HepG2 (cell line): ENCODE measurements around the gene FAM114A2. TPM values are rescaled to one million over a fixed set of nuclear protein-coding genes. Genes with fewer than 3 reads are reported as not detected.

Experiments
- ATAC-seq: fragments of 200-7000 bp; cut with Tn5 transposase; 3 replicates; pipeline ENCODE4 v1.9.1; 2020; ENCODE audit warnings: mild to moderate bottlenecking, moderate library complexity
- BruUV-seq: library from RNA; stranded (reverse); fragments of 400-500 nt; replicated peaks from 2 replicates; lab custom pipeline; 2021; lab: Mats Ljungman, UMichigan
- CTCF ChIA-PET: fragments of 300-600 bp; formaldehyde crosslinking; extraction: SDS; loops from one replicate; lab custom pipeline; 2021; ENCODE audit warnings: low total read pairs, inconsistent platforms, low intra/inter-chr PET ratio; lab: Yijun Ruan, JAX
- POLR2A ChIA-PET: fragments of 350-600 bp; sonication (Branson Sonifier 250); formaldehyde crosslinking; loops from one replicate; lab custom pipeline; 2020; ENCODE audit warnings: antibody characterized with exemption, inconsistent platforms; lab: Yijun Ruan, JAX
- DNase-seq: peaks from one replicate; pipeline ENCODE4 v3.0.0-alpha.2; 2015; ENCODE audit warnings: low spot score
- FAIRE-seq: peaks from 3 replicates; lab custom pipeline; 2011; peaks lifted over from hg19 to GRCh38; lab: Jason Lieb, UNC
- H2AFZ ChIP-seq: one replicate; pipeline ENCODE4 v1.6.1; 2011; ENCODE audit warnings: low read length, inconsistent platforms
- H3K27ac ChIP-seq: fragments of 300-600 bp; 3 replicates; pipeline ENCODE4 v1.8.0; 2011; ENCODE audit warnings: mixed run types, mild to moderate bottlenecking, mixed read lengths, low read length, inconsistent platforms; ENCODE audit not compliant: insufficient read depth; ENCODE audit errors: extremely low read length
- H3K27me3 ChIP-seq, 2 experiments: fragments of 200-600 bp in 1 of 2; 2 replicates in 1 of 2; 3 replicates in 1 of 2; pipeline versions ENCODE4 v1.6.0 to v1.8.0; 2011; ENCODE audit warnings: low read length in 2 of 2, mild to moderate bottlenecking in 2 of 2, moderate library complexity in 2 of 2, inconsistent platforms in 1 of 2; ENCODE audit not compliant: insufficient read depth in 2 of 2, control insufficient read depth in 1 of 2
- H3K36me3 ChIP-seq, 2 experiments: fragments of 200-600 bp in 1 of 2; replicated peaks in 1 of 2; 2 replicates in 1 of 2; 3 replicates in 1 of 2; pipeline versions ENCODE4 v1.5.1 to v1.8.0; 2011; ENCODE audit warnings: low read length in 2 of 2, inconsistent platforms in 1 of 2; ENCODE audit not compliant: insufficient read depth in 2 of 2, control insufficient read depth in 1 of 2
- H3K4me1 ChIP-seq: 2 replicates; pipeline ENCODE4 v1.5.1; 2012; ENCODE audit warnings: low read length, inconsistent platforms; ENCODE audit not compliant: insufficient read depth
- H3K4me2 ChIP-seq: 2 replicates; pipeline ENCODE4 v1.6.0; 2011; ENCODE audit warnings: low read depth, low read length, inconsistent platforms
- H3K4me3 ChIP-seq, 3 experiments: fragments of 200-600 bp in 1 of 3; sonication (generic), shearing (Covaris generic) in 1 of 3; replicated peaks in 1 of 3; 2 replicates each; pipeline ENCODE4 v1.5.1; 2011 to 2016; ENCODE audit warnings: low read length in 3 of 3, inconsistent platforms in 2 of 3, low read depth in 2 of 3, mild to moderate bottlenecking in 2 of 3, control low read depth in 1 of 3, mixed read lengths in 1 of 3; ENCODE audit not compliant: insufficient read depth in 1 of 3
- H3K79me2 ChIP-seq: one replicate; pipeline ENCODE4 v1.6.1; 2011; ENCODE audit warnings: low read length, inconsistent platforms; ENCODE audit not compliant: insufficient read depth
- H3K9ac ChIP-seq: 2 replicates; pipeline ENCODE4 v1.6.0; 2011; ENCODE audit warnings: mild to moderate bottlenecking, low read depth, low read length, inconsistent platforms; ENCODE audit not compliant: insufficient read depth
- H3K9me3 ChIP-seq: 2 replicates; pipeline ENCODE4 v1.5.1; 2012; ENCODE audit warnings: mild to moderate bottlenecking, low read length
- H4K20me1 ChIP-seq: 2 replicates; pipeline ENCODE4 v1.6.0; 2011; ENCODE audit warnings: inconsistent platforms, mild to moderate bottlenecking, low read length, moderate library complexity; ENCODE audit not compliant: insufficient read depth
- CBX1 ChIP-seq: IDR thresholded peaks from one replicate; pipeline ENCODE4 v1.6.1; 2016; ENCODE audit warnings: antibody characterized with exemption, low read depth
- CREM ChIP-seq, 2 experiments: sonication (generic) in 1 of 2; formaldehyde crosslinking in 1 of 2; IDR thresholded peaks; 2 replicates each; pipeline versions ENCODE4 v1.4.0 to v1.6.1; 2016 to 2020; ENCODE audit warnings: antibody characterized with exemption in 1 of 2, mild to moderate bottlenecking in 1 of 2, missing genetic modification reagents in 1 of 2
- EEA1 ChIP-seq: sonication (generic); formaldehyde crosslinking; IDR thresholded peaks from 2 replicates; pipeline ENCODE4 v1.5.1; 2020; ENCODE audit warnings: mild to moderate bottlenecking, missing genetic modification reagents, borderline replicate concordance
- FOXK1 ChIP-seq: sonication (generic); formaldehyde crosslinking; IDR thresholded peaks from 2 replicates; pipeline ENCODE4 v1.4.0; 2020; ENCODE audit warnings: low read depth, missing genetic modification reagents, borderline replicate concordance
- HNF4G ChIP-seq, 2 experiments: sonication (generic) in 1 of 2; formaldehyde crosslinking in 1 of 2; IDR thresholded peaks; 2 replicates each; pipeline versions ENCODE4 v1.4.0 to v1.6.1; 2011 to 2020; ENCODE audit warnings: borderline replicate concordance in 2 of 2, low read depth in 2 of 2, mild to moderate bottlenecking in 2 of 2, low read length in 1 of 2, missing genetic modification reagents in 1 of 2, moderate library complexity in 1 of 2
- KLF9 ChIP-seq: IDR thresholded peaks from 2 replicates; pipeline ENCODE4 v1.6.1; 2016; ENCODE audit warnings: low read depth
- MAFF ChIP-seq: IDR thresholded peaks from 2 replicates; pipeline ENCODE4 v1.6.1; 2011; ENCODE audit warnings: low read depth, low read length, improper control_type of control experiment
- MEIS2 ChIP-seq: sonication (generic); formaldehyde crosslinking; IDR thresholded peaks from 2 replicates; pipeline ENCODE4 v1.9.0; 2021; ENCODE audit warnings: mild to moderate bottlenecking, missing genetic modification reagents
- MTF1 ChIP-seq: sonication (generic); formaldehyde crosslinking; IDR thresholded peaks from 2 replicates; pipeline ENCODE4 v1.5.0; 2020; ENCODE audit warnings: missing genetic modification reagents
- MZF1 ChIP-seq: sonication (generic); formaldehyde crosslinking; IDR thresholded peaks from 2 replicates; pipeline ENCODE4 v1.8.1; 2023; ENCODE audit warnings: mild to moderate bottlenecking, missing genetic modification reagents, borderline replicate concordance
- NFRKB ChIP-seq: fragments of 450-650 bp; IDR thresholded peaks from 2 replicates; pipeline ENCODE4 v1.6.1; 2017
- ONECUT2 ChIP-seq: sonication (generic); formaldehyde crosslinking; IDR thresholded peaks from 2 replicates; pipeline ENCODE4 v1.4.0; 2020; ENCODE audit warnings: missing genetic modification reagents
- REPIN1 ChIP-seq: sonication (generic); formaldehyde crosslinking; IDR thresholded peaks from 2 replicates; pipeline ENCODE4 v1.8.0; 2022; ENCODE audit warnings: missing genetic modification reagents, low read depth, mild to moderate bottlenecking, borderline replicate concordance
- SIN3A ChIP-seq: IDR thresholded peaks from 2 replicates; pipeline ENCODE4 v1.6.1; 2011; ENCODE audit warnings: low read depth, mild to moderate bottlenecking, control low read depth, low read length, borderline replicate concordance
- SP2 ChIP-seq: sonication (generic); formaldehyde crosslinking; IDR thresholded peaks from 2 replicates; pipeline ENCODE4 v1.5.1; 2020; ENCODE audit warnings: mild to moderate bottlenecking, missing genetic modification reagents
- TAF1 ChIP-seq: sonication (generic); formaldehyde crosslinking; IDR thresholded peaks from 2 replicates; pipeline ENCODE4 v1.4.0; 2020; ENCODE audit warnings: missing genetic modification reagents
- ZBTB8A ChIP-seq: sonication (generic); formaldehyde crosslinking; IDR thresholded peaks from 2 replicates; pipeline ENCODE4 v1.4.0; 2020; ENCODE audit warnings: mild to moderate bottlenecking, low read depth, missing genetic modification reagents, borderline replicate concordance
- ZNF619 ChIP-seq: sonication (generic); formaldehyde crosslinking; IDR thresholded peaks from 2 replicates; pipeline ENCODE4 v1.4.0; 2020; ENCODE audit warnings: mild to moderate bottlenecking, missing genetic modification reagents
- ZNF703 ChIP-seq: sonication (generic); formaldehyde crosslinking; IDR thresholded peaks from 2 replicates; pipeline ENCODE4 v1.5.1; 2020; ENCODE audit warnings: missing genetic modification reagents, mild to moderate bottlenecking, moderate library complexity, borderline replicate concordance
- ZNF766 ChIP-seq: sonication (generic); formaldehyde crosslinking; IDR thresholded peaks from 2 replicates; pipeline ENCODE4 v1.5.0; 2020; ENCODE audit warnings: missing genetic modification reagents, borderline replicate concordance
- ZNF781 ChIP-seq: sonication (generic); formaldehyde crosslinking; IDR thresholded peaks from 2 replicates; pipeline ENCODE4 v1.5.1; 2020; ENCODE audit warnings: borderline replicate concordance, mild to moderate bottlenecking, missing genetic modification reagents; ENCODE audit errors: not compliant biosample characterization
- WGBS: methylation state at CpG from one replicate; pipeline ENCODE4 v1.1.6; 2017; ENCODE audit warnings: low lambda C conversion rate; 5-methylcytosine and 5-hydroxymethylcytosine counted together
- in situ Hi-C: cut with HindIII; loops from 2 replicates; pipeline ENCODE4 v1.10.0; 2017; ENCODE audit warnings: low pct_unique_long_range_greater_than_20kb; ENCODE audit not compliant: extremely low pct_ligation_motif_present
- intact Hi-C: fragments of 100-400 bp; cut with micrococcal nuclease; formaldehyde crosslinking; loops from one replicate; pipeline ENCODE4 v1.10.0; 2022; ENCODE audit not compliant: unreplicated experiment
- polyA plus RNA-seq, 8 experiments: library from polyadenylated mRNA; depleted of rRNA in 3 of 8; stranded (reverse) in 7 of 8; unstranded in 1 of 8; fragments of >200 nt; fragmentation: Illumina TruSeq in 4 of 8; extraction: Trizol in 4 of 8; gene quantifications; 2 replicates each; pipeline versions ENCODE4 v1.2.1 to v1.2.3, GENCODE V29; 2011 to 2016; ENCODE audit warnings: low read depth in 4 of 8, missing spikeins in 1 of 8, mixed read lengths in 1 of 8; ENCODE audit not compliant: insufficient read depth in 1 of 8
- total RNA-seq, 5 experiments: library from RNA; depleted of rRNA; stranded (reverse); fragments of >200 nt; fragmentation: Illumina TruSeq; extraction: Trizol; gene quantifications; 2 replicates each; pipeline ENCODE4 v1.2.3, GENCODE V29; 2016; ENCODE audit warnings: low read depth in 1 of 5
- TF ChIP-seq, protein P1 (sequence below): sonication (generic); formaldehyde crosslinking; IDR thresholded peaks from 2 replicates; pipeline ENCODE4 v1.8.0; 2022; ENCODE audit warnings: missing genetic modification reagents, low read depth, mild to moderate bottlenecking, borderline replicate concordance

The FAM114A2 gene
- total and polyA plus RNA-seq, 2 of the 13 experiments (the other 11 are each of a cell fraction or from before 2014, with no cell fraction given), result 6.9 to 11.4 TPM

DNA sequence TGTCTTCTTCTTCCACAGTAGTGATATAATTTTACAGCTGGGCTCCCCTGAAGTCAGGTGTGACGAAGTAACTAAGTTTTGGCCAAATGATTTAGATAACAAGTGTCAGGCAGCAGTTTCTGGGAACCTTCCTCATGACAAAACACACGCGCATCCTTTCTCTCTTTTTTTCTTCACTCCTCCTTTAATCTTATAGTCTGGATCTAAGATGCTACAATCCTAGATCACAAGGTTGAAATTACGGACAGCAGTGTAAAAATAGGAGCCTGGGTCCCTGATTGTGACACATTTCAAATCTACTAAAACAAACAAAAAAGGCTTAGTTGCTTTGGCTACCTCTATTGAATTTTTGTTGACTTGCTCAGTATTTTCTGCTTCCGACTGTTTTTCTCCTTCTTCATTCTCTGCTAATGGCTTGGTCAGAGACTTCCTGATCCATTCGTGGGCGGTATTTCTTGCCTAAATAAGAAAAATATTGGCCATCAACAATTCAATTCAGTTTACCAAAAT, 36.1 kb downstream of the FAM114A2 start:
- Histone ChIP-seq H4K20me1 (no peaks in the 10 kb centered on the region), H3K4me2 (no peak overlapping the region), H2AFZ (no peak overlapping the region), H3K9ac (no peak overlapping the region), H3K4me1 (no peaks in the 10 kb centered on the region), H3K79me2 (no peaks in the 10 kb centered on the region), H3K9me3 (no peaks in the 10 kb centered on the region), H3K27ac (no peak overlapping the region), H3K36me3 (no peaks in the 10 kb centered on the region), H3K4me3 (no peak overlapping the region)
- in situ Hi-C loops (no loop called here), intact Hi-C loops (no loop called here)
- ChIA-PET POLR2A (no interaction called here), CTCF (no interaction called here)
- FAIRE-seq, result no peak
- no peak for ATAC-seq
- no TSS peak for BruUV-seq
- 87% methylated on average over 7 of the region's 7 CpGs for WGBS
- no peak for DNase-seq
- TF ChIP-seq NFRKB (no peak), MZF1 (CRISPR knock-in tag) (no peak), ZNF766 (no peak), HNF4G (IDR thresholded peaks at IDR 0.05; ENCODE audit: borderline replicate concordance, low read depth, low read length) (no peak), HNF4G (CRISPR knock-in tag; IDR thresholded peaks at IDR 0.05; ENCODE audit: borderline replicate concordance, low read depth) (no peak), TAF1 (CRISPR knock-in tag) (no peak), SIN3A (no peak), MTF1 (no peak), CBX1 (no peak)
- TF ChIP-seq, protein P1, sequence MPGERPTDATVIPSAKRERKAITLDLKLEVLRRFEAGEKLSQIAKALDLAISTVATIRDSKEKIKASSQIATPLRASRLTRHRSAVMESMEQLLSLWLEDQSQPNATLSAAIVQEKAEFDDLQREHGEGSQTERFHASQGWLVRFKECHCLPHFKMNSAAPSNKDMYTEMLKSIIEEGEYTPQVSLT (CRISPR knock-in tag), result no peak
- TF ChIP-seq, all 625 proteins: peak for 0
- H3K27me3 ChIP-seq, result no peaks in the 10 kb centered on the region

GRCh38 chr5:154002093-154002492, 36.6 kb downstream of the FAM114A2 start:
- Histone ChIP-seq H3K27me3 (no peaks in the 10 kb centered on the region), H2AFZ (no peak overlapping the region), H3K9ac (no peak overlapping the region), H3K9me3 (no peaks in the 10 kb centered on the region), H3K36me3 (no peaks in the 10 kb centered on the region), H3K4me2 (no peak overlapping the region), H3K4me3 (no peak overlapping the region), H4K20me1 (no peaks in the 10 kb centered on the region), H3K27ac (no peak overlapping the region), H3K4me1 (no peaks in the 10 kb centered on the region), H3K79me2 (no peaks in the 10 kb centered on the region)
- no TSS peak for BruUV-seq
- no peak for FAIRE-seq
- intact Hi-C loops, result no loop called here
- ChIA-PET POLR2A (no interaction called here), CTCF (no interaction called here)
- in situ Hi-C loops, result no loop called here
- no peak for DNase-seq
- ATAC-seq, result no peak
- WGBS, result 95% methylated on average over 4 of the region's 4 CpGs
- TF ChIP-seq SP2 (no peak), FOXK1 (no peak), ZNF781 (CRISPR knock-in tag) (no peak), MEIS2 (CRISPR knock-in tag) (no peak), ZNF619 (no peak), MAFF (no peak), ZBTB8A (no peak), EEA1 (CRISPR knock-in tag) (no peak), KLF9 (CRISPR knock-in tag) (no peak), ONECUT2 (CRISPR knock-in tag) (no peak), ZNF703 (CRISPR knock-in tag) (no peak), REPIN1 (CRISPR knock-in tag) (no peak), CREM (IDR thresholded peaks at IDR 0.05) (no peak), CREM (CRISPR knock-in tag; IDR thresholded peaks at IDR 0.05) (no peak)
